ENCODE data around the gene CLEC4G.

- TF ChIP-seq CTCF (IDR thresholded peaks at IDR 0.05) = no peak
- no peak for TF ChIP-seq POLR2A (IDR thresholded peaks at IDR 0.05)
Measured at GRCh38 chr19:7775761-7776160, 43.9 kb upstream of the CLEC4G start.
